Dendritic cell treated with granulocyte-macrophage colony-stimulating factor and Interleukin-4, amounts not matched to agents 40 ng/mL and 50 ng/mL, for 4 days (primary cell): ENCODE measurements around the gene BCAS3.
"Not testable (repeated sequence)": the region's sequence is repeated elsewhere in the genome, so short reads cannot be mapped to it uniquely, and the experiment has no call there.

Experiments
- H3K27ac Mint-ChIP-seq: one replicate; pipeline ENCODE4 v1.8.0; 2022; ENCODE audit warnings: mild to moderate bottlenecking, mixed read lengths
- H3K27me3 Mint-ChIP-seq: one replicate; pipeline ENCODE4 v1.8.0; 2022; ENCODE audit warnings: mild to moderate bottlenecking, mixed read lengths
- H3K36me3 Mint-ChIP-seq: one replicate; pipeline ENCODE4 v1.8.0; 2022; ENCODE audit warnings: low read depth, mixed read lengths
- H3K4me1 Mint-ChIP-seq: one replicate; pipeline ENCODE4 v1.8.0; 2022; ENCODE audit warnings: low read depth, mixed read lengths
- H3K4me3 Mint-ChIP-seq: one replicate; pipeline ENCODE4 v1.8.0; 2022; ENCODE audit warnings: mild to moderate bottlenecking, moderate library complexity, mixed read lengths
- H3K9me3 Mint-ChIP-seq: one replicate; pipeline ENCODE4 v1.8.0; 2022; ENCODE audit warnings: mixed read lengths
- intact Hi-C: fragments of 100-400 bp; cut with micrococcal nuclease; formaldehyde crosslinking; loops from one replicate; pipeline ENCODE4 v1.15.0; 2022

The BCAS3 gene

DNA sequence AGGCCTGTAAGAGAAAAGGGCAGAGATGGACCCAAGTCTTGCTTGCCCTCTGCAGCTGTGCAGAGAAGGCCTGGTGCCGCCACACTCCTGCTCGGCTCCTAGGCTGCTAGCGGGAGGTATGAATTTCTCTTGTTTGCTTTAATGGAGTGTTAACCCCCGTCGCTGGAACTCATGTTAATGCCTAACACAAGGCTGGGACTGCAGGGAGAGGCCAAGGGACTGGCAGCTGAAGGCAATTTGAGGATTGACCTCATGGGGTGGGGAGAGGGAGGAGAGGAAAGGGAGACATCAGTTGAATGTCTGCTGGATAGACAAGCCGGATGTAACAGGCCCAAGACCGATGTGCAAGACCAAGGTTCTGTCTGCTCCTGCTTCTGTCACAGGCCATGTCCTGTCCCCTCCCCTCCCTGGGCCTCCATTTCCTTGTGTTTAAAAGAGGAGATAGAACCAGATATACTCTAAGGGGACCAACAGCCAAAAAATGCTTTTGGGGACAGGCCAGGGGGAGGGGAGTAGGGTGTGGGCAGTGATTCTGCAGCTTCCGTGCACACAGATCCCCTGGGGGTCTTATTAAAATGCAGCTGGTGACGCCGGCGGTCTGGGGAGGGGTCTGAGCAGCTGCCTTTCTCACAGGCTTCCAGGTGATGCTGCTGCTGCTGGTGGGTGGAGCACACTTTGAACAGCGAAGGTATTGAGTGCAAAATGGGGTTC is 675.3 kb downstream of the BCAS3 start:
- intact Hi-C loops: no loop called here
- H3K36me3 Mint-ChIP-seq: no peaks in the 10 kb centered on the region
- no peak overlapping the region for H3K4me3 Mint-ChIP-seq
- H3K4me1 Mint-ChIP-seq: no peaks in the 10 kb centered on the region
- no peak overlapping the region for H3K27ac Mint-ChIP-seq
- no peaks in the 10 kb centered on the region for H3K27me3 Mint-ChIP-seq
- H3K9me3 Mint-ChIP-seq: no peaks in the 10 kb centered on the region

DNA sequence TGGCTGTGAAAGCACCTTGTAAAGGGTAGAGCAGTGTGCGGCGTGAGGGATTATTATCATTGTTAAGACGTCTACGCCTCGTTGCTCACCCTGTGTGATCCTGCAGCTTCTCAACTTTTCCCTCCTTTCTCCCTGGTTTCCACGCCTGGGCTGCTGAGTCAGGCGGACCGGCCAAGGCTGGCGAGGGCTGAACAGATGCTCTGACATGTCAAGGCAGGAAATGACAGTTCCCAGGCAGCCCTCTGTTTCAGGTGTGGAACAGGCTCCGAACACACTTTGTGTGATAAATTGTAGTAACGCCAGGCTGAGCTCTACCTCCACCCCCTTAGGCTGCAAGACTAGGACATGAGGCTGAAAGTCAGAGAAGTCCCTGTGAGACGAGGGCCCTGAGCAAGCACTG is 676.0 kb downstream of the BCAS3 start:
- no peaks in the 10 kb centered on the region for H3K4me1 Mint-ChIP-seq
- H3K27ac Mint-ChIP-seq: no peak overlapping the region
- intact Hi-C loops: no loop called here
- H3K9me3 Mint-ChIP-seq: no peaks in the 10 kb centered on the region
- no peaks in the 10 kb centered on the region for H3K27me3 Mint-ChIP-seq
- no peaks in the 10 kb centered on the region for H3K36me3 Mint-ChIP-seq
- no peak overlapping the region for H3K4me3 Mint-ChIP-seq

DNA sequence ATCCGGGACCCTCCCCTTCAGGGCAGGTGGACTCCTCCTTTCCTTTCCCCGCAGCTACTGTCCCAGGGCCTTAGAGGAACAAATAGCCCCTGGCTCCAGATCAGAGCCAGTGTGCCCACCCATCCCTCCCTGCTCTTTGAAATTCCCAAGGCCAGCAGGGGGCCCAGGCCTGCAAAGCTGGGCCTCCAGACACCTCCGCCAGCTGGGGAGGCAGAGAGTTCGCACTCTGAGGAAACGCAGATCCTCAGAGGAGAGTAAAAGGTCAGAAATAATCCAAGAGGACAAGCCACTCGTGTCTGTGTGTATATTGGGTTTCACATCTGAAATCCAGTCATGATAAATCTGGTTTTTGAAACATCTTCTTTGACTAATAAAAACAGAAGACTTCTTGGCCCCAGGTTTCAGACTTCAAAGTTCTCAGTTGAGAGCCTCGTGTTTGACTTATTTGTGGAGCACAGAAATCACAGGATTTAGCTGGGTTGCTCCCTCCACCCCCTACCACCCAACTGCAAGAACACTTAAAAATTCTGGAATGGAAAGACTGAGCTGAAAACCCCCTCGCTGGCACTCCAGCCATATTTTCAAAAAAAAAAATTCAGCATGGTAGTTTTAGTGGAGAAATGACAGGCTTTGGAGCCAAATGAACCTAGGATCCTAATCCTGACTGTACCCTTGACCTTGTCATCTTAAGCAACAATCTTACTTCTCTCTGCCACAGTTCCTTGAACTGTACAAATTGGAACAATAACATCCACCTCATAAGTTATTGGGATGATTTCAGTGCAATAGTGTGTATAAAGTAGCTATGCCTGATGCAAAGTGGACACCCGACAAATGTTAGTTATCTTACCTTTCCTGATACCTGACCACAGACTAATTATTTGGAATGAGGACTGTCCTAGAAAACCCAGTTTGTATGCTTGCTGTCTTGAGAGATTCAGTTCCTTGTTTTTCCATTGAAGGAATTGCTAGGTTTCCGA is 677.5 kb downstream of the BCAS3 start:
- Mint-ChIP-seq H3K27ac (no peak overlapping the region), H3K36me3 (no peaks in the 10 kb centered on the region), H3K4me3 (no peak overlapping the region), H3K27me3 (no peaks in the 10 kb centered on the region), H3K9me3 (no peaks in the 10 kb centered on the region), H3K4me1 (no peaks in the 10 kb centered on the region)
- intact Hi-C loops: no loop called here

DNA sequence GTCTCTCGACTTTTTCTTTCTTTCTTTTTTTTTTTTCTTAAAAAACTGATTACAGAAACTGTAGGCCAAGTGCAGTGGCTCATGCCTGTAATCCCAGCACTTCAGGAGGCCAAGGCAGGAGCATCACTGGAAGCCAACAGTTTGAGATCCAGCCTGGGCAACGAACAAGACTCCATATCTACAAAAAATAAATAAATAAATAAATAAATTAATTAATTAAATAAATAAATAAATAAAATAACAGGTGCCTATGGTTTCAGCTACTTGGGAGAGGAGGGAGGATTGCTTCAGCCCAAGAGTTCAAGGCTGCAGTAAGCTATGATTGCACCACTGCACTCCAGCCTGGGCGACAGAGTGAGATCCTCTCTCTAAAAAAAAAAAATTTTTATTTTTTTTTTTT is 679.4 kb downstream of the BCAS3 start:
- H3K27me3 Mint-ChIP-seq, H3K9me3 Mint-ChIP-seq, H3K36me3 Mint-ChIP-seq, H3K27ac Mint-ChIP-seq, intact Hi-C loops, H3K4me3 Mint-ChIP-seq, H3K4me1 Mint-ChIP-seq: not testable (repeated sequence)

DNA sequence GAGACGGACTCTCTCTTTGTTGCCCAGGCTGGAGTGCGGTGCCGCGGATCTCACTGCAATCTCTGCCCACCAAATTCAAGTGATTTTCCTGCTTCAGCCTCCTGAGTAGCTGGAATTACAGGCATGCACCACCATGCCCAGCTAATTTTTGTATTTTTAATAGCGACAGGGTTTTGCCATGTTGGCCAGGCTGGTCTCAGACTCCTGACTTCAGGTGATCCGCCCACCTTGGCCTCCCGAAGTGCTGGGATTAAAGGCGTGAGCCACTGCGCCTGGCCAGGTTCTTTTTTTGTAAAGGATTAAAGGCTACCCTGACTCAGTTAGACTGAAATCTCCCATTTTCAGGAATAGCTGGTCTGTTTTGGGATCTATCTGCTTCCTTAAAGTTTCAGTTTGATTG is 681.9 kb downstream of the BCAS3 start:
- H3K4me1 Mint-ChIP-seq, intact Hi-C loops, H3K36me3 Mint-ChIP-seq, H3K27ac Mint-ChIP-seq, H3K27me3 Mint-ChIP-seq, H3K4me3 Mint-ChIP-seq, H3K9me3 Mint-ChIP-seq: not testable (repeated sequence)

DNA sequence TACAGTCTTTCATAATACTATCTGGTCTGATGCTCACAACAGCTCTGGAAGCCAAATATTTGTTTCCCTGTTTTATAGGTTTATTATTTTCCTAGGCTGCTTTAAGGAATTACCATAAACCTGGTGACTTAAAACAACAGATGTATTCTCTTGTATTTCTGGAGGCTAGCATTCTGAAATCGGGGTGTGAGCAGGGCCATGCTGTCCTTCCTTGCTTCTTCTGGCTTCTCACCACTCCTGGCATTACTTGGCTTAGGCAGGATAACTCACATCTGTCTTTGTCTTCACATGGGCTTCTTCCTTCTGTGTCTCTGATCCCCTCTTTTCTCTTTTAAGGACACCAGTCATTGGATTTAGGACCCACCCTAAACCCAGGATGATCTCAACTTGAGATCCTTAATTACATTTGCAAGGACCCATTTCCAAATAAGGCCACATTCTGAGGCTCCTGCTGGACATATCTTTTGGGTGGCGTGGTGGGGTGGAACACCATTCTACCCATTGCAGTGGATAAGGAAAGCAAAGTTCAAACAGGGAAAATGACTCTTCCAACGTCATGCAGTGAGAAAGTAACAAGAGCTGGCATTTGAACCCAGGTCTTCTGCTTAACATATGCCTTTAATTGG is 682.8 kb downstream of the BCAS3 start:
- Mint-ChIP-seq H3K27me3 (no peaks in the 10 kb centered on the region), H3K27ac (no peak overlapping the region), H3K9me3 (no peaks in the 10 kb centered on the region), H3K4me3 (no peak overlapping the region), H3K4me1 (no peaks in the 10 kb centered on the region), H3K36me3 (no peaks in the 10 kb centered on the region)
- intact Hi-C loops: no loop called here

DNA sequence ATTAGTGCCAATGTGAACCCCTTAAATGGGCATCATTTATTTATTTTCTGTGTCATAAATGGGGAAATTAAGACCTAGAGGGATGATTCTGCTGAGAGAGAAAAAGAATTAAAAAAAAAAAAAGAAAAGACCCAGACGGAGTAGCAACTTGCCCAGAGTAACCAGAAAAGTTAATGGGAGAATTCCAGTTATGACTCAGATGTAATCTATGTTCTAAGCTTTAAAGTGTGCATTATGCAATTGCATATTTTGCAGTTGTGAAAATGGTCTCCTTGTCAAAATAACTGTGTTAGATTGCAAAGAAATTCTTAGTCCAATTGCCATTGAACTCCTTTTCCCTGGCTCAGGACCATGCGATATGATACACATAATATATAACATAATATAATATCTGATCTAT is 683.4 kb downstream of the BCAS3 start:
- Mint-ChIP-seq H3K36me3 (no peaks in the 10 kb centered on the region), H3K9me3 (no peaks in the 10 kb centered on the region), H3K27ac (no peak overlapping the region), H3K27me3 (no peaks in the 10 kb centered on the region), H3K4me3 (no peak overlapping the region), H3K4me1 (no peaks in the 10 kb centered on the region)
- intact Hi-C loops: no loop called here

DNA sequence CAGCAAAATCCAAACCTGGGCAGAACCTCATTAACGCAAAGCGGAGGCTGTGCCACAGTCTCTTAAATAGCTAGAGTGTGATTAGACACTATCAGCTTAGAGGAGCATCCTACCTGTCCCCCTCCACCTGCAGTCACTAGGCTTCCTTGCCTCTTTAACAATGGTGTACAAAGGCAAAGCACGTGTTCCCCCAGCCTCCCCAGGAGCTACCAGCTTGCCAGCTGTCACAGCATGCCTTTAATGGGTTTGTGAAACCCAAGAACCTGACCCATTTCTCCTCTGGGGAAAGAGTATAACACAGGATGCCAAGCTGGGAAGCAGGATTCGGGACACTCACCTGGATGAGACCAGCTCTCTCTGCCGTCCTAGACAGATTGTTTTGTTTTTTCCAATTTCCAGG is 684.7 kb downstream of the BCAS3 start:
- Mint-ChIP-seq H3K27ac (no peak overlapping the region), H3K9me3 (no peaks in the 10 kb centered on the region), H3K27me3 (no peaks in the 10 kb centered on the region), H3K4me3 (no peak overlapping the region), H3K36me3 (no peaks in the 10 kb centered on the region), H3K4me1 (no peaks in the 10 kb centered on the region)
- intact Hi-C loops: no loop called here

DNA sequence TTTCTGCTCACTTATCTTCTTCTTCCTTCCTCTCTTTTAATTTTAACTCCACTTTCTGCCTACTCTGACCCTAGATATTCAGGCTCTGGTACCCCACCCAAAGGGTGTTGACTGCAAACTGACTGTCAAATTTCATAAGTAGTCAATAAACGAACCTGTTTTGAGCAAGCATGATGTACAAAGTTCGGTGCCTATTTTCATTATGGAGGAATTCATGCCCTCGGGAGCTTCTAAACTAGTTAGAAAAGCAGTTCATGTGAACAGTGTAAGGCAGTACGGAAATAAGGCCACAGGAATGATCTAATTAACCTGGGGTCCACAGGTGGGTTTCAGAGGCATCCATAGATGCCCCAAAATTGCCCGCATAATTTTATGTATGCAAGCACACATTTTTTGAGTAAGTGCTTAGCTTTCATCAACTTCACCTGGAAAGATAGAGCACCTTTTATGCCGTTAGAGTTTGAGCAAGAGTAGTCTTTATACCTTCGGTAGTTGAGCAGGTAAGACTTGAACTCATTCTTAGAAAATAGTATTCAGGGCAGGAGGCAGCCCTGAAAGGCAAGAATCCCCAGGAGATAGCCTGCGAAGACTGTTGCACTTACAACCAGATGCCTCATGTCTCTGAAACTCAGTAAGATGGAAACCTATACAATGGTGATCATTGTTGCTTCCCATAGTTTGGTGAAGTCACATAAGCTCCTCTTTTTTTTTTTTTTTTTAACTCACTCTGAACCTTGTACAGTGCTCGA is 685.4 kb downstream of the BCAS3 start:
- Mint-ChIP-seq H3K9me3 (no peaks in the 10 kb centered on the region), H3K27ac (no peak overlapping the region), H3K4me1 (no peaks in the 10 kb centered on the region), H3K36me3 (no peaks in the 10 kb centered on the region), H3K27me3 (no peaks in the 10 kb centered on the region), H3K4me3 (no peak overlapping the region)
- intact Hi-C loops: no loop called here

DNA sequence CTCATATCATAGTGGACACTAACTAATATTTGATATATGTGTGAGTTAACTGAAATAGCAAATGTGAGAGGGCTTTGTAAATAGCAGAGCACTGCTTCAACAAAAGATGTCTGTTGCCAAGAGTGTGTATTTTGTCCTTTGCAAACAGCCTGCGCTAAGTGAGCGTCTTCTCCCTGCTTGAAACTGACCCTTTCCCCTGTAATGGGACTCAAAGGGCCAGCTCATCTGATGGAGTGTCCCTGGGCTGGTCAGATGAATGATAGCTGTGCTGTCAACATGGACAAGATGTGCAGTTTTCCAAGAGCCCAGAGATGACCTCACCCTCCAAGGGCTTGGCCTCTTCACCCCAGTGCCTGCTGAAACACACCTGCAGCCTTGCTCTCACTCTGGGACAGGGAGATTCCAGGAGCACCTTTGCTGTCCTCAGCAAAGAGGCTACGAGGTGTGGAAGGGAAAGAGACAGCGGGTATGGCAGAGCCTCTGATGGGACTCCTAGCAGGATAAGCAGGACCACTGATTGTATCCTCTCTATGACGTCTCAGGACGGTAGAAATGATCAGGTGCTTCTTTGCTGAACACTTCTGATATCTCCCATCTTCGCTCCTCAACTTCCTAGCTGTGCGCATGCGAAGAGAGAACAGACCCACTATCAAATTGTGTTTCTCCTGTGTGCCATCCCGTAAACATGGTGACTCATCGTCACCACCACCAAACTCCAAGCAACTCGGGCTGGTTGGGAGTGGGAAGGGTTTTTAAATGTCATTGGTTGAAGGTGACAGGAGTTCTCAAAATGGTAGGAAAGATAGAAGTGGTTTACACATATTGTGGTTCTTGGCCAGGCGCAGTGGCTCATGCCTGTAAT is 686.2 kb downstream of the BCAS3 start:
- intact Hi-C loops: no loop called here
- no peak overlapping the region for H3K4me3 Mint-ChIP-seq
- H3K4me1 Mint-ChIP-seq: no peaks in the 10 kb centered on the region
- no peaks in the 10 kb centered on the region for H3K27me3 Mint-ChIP-seq
- no peaks in the 10 kb centered on the region for H3K36me3 Mint-ChIP-seq
- no peaks in the 10 kb centered on the region for H3K9me3 Mint-ChIP-seq
- H3K27ac Mint-ChIP-seq: no peak overlapping the region

DNA sequence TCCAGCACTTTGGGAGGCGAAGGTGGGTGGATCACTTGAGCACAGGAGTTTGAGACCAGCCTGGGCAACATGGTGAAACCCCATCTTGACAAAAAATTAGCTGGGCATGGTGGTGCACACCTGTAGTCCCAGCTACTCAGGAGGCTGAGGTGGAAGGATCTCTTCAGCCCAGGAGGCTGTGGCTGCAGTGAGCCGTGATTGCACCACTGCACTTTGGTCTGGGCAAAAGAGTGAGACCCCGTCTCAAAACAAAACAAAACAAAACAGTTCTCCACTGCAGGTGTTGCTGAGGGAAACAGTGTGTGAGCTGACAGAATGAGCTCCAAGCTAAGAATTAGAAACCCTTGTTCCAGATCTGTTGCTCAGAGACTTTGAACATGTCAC is 686.8 kb downstream of the BCAS3 start:
- no peak overlapping the region for H3K27ac Mint-ChIP-seq
- H3K4me1 Mint-ChIP-seq: no peaks in the 10 kb centered on the region
- no peaks in the 10 kb centered on the region for H3K9me3 Mint-ChIP-seq
- H3K27me3 Mint-ChIP-seq: no peaks in the 10 kb centered on the region
- intact Hi-C loops: no loop called here
- H3K4me3 Mint-ChIP-seq: no peak overlapping the region
- H3K36me3 Mint-ChIP-seq: no peaks in the 10 kb centered on the region

DNA sequence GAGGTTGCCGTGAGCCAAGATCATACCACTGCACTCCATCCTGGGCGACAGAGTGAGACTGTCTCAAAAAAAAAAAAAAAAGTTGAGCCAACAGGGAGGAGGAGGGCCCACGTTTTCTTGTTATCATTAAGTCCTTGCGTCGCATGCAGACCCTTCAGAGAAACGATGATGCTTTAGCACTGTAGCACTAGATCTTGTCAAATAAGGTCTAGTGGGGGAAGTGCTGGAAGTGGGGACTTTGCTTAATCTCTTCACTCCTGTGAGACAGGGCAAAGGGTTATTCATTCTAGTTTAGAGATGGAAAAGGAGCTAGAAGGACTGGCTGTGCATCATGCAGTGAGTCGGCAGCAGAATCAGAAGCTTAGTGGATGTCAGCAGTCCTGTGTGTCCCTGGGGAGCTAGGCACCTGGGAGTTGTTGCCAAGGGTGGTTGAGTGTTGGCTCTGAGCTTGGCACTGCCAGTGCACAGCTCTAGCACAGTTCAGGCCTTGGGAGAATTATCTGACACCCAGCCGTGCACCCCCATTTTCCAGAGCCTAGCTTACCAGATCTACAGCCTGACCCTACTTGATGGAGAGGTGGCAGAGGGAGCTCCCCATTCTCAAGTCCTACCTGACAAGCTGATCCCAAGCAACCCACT is 688.5 kb downstream of the BCAS3 start:
- Mint-ChIP-seq H3K36me3 (no peaks in the 10 kb centered on the region), H3K9me3 (no peaks in the 10 kb centered on the region), H3K27ac (no peak overlapping the region), H3K27me3 (no peaks in the 10 kb centered on the region), H3K4me3 (no peak overlapping the region), H3K4me1 (no peaks in the 10 kb centered on the region)
- intact Hi-C loops: no loop called here
